Measurements from ENCODE around the gene NELFB. TPM values are rescaled to one million over a fixed set of nuclear protein-coding genes. Genes with fewer than 3 reads are reported as not detected.

Gene NELFB
- total and polyA plus RNA-seq, 2 experiments from 2014 or later: 73.3 to 78.2 TPM

DNA sequence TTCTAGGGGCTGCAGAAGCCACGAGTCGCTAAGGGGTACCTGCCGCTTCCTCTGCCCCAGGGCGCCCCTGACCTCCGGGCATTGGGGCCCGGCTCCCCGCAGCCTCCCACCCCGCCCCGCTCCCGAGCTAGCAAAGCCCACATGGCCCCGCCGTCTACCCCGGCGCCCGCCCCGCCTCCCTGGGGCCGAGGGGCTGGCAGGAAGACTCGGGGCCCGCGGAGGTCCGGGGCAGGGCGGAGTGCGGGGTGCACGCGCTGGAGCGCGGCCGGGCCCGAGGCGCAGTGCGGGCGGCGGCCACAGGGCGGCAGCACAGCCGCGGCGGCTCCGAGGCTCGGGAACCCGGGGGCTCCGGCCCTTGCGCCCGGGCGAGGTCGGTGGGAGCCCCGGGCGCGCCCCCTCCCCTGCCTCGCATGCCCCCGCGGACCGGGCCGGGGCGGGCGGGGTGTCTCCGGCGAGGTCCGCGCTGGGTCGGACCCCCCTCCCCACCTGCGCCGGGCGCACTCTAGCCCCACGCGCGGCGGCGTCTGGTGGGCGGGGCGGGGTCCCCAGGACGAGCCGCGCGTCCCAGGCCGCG, 40.2 kb downstream of the NELFB start:
- DNase-seq (ENCODE audit: low read depth in 1 of 2, low spot score in 1 of 2): peak; percentile 35 to 64
- Histone ChIP-seq H3K4me1 (ENCODE audit: low read depth) (peaks cover 13% of the 10 kb centered on the region), H3K4me3 (peak overlapping the region; percentile 35), H3K27me3 (peaks cover 43% of the 10 kb centered on the region), H3K9me3 (ENCODE audit: low read depth) (no peaks in the 10 kb centered on the region), H3K36me3 (no peaks in the 10 kb centered on the region), H3K27ac (no peak overlapping the region)
- peak; percentile 32 for TF ChIP-seq CTCF (IDR thresholded peaks at IDR 0.05; ENCODE audit: low read depth, low read length)

GRCh38 chr9:137295849-137296669, 40.9 kb downstream of the NELFB start:
- Histone ChIP-seq H3K9me3 (ENCODE audit: low read depth) (no peaks in the 10 kb centered on the region), H3K36me3 (no peaks in the 10 kb centered on the region), H3K27ac (no peak overlapping the region), H3K27me3 (peaks cover 43% of the 10 kb centered on the region), H3K4me1 (ENCODE audit: low read depth) (peaks cover 14% of the 10 kb centered on the region), H3K4me3 (peak overlapping the region; percentile 35)
- no peak for DNase-seq (ENCODE audit: low read depth in 1 of 2, low spot score in 1 of 2)
- no peak for TF ChIP-seq CTCF (IDR thresholded peaks at IDR 0.05; ENCODE audit: low read depth, low read length)

- DNase-seq (ENCODE audit: low read depth in 1 of 2, low spot score in 1 of 2): peak in 1 of 2 donors; percentile 90
- H3K27ac ChIP-seq: no peak overlapping the region
- no peak overlapping the region for H3K4me3 ChIP-seq
- H3K4me1 ChIP-seq (ENCODE audit: low read depth): peaks cover 14% of the 10 kb centered on the region
- H3K36me3 ChIP-seq: no peaks in the 10 kb centered on the region
- peaks cover 43% of the 10 kb centered on the region for H3K27me3 ChIP-seq
- TF ChIP-seq CTCF (IDR thresholded peaks at IDR 0.05; ENCODE audit: low read depth, low read length): no peak
- no peaks in the 10 kb centered on the region for H3K9me3 ChIP-seq (ENCODE audit: low read depth)
Observed at GRCh38 chr9:137296670-137297664, 41.8 kb downstream of the NELFB start.

DNA sequence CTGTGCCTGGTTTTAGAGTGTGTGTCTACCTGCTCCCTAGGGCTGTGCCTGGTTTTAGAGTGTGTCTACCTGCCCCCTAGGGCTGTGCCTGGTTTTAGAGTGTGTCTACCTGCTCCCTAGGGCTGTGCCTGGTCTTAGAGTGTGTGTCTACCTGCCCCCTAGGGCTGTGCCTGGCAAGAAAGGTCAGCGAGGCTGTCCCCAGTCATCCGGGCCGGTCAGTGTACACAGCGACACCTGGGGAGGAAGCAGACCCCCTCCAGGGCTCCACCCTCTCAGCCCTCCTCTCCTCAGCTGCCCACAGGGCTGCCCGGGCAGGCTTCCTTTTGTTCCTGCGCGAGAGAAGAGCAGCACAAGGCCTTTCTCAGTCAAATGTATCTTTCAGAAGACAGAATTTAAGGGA, 42.8 kb downstream of the NELFB start:
- H3K27ac ChIP-seq: no peak overlapping the region
- DNase-seq (ENCODE audit: low read depth in 1 of 2, low spot score in 1 of 2): no peak
- peaks cover 48% of the 10 kb centered on the region for H3K27me3 ChIP-seq
- no peak overlapping the region for H3K4me3 ChIP-seq
- TF ChIP-seq CTCF (IDR thresholded peaks at IDR 0.05; ENCODE audit: low read depth, low read length): no peak
- no peaks in the 10 kb centered on the region for H3K36me3 ChIP-seq
- H3K4me1 ChIP-seq (ENCODE audit: low read depth): peaks cover 14% of the 10 kb centered on the region
- H3K9me3 ChIP-seq (ENCODE audit: low read depth): no peaks in the 10 kb centered on the region
